GM08714 (cell line): Measurements from ENCODE around the gene OSGIN1.
"Not testable (repeated sequence)": the region's sequence is repeated elsewhere in the genome, so short reads cannot be mapped to it uniquely, and the experiment has no call there.

Experiments
- H3K4me3 ChIP-seq: fragments of 200-500 bp; sonication (Bioruptor generic); 2 replicates; pipeline ENCODE4 v1.5.1; 2014; ENCODE audit warnings: mild to moderate bottlenecking, low read length, inconsistent platforms
- ZNF274 ChIP-seq: IDR thresholded peaks from 2 replicates; pipeline ENCODE4 v1.6.1; 2012; ENCODE audit warnings: mild to moderate bottlenecking, low read depth, low read length

Gene OSGIN1

DNA sequence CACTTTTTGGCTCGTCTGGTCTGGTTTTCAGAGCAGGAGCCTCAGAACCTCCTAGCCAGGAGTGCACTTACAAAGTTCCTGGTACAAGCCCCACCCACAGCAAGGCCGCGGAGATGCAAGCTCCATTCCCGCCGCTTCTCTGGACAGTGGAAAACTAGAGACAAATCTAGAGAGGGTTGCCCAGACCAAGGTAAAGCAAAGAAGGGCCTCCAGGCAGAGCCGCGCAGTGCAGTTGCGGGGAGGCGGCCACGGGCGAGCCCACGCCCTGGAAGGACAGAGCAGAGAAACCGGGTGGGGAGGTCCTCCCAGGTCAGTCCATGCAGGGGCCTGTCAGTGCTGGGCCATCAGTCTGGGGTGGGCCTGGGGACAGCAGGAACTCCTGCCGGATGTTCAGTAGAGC, 11.0 kb upstream of the OSGIN1 start:
- no peak for TF ChIP-seq ZNF274
- H3K4me3 ChIP-seq = no peak overlapping the region

DNA sequence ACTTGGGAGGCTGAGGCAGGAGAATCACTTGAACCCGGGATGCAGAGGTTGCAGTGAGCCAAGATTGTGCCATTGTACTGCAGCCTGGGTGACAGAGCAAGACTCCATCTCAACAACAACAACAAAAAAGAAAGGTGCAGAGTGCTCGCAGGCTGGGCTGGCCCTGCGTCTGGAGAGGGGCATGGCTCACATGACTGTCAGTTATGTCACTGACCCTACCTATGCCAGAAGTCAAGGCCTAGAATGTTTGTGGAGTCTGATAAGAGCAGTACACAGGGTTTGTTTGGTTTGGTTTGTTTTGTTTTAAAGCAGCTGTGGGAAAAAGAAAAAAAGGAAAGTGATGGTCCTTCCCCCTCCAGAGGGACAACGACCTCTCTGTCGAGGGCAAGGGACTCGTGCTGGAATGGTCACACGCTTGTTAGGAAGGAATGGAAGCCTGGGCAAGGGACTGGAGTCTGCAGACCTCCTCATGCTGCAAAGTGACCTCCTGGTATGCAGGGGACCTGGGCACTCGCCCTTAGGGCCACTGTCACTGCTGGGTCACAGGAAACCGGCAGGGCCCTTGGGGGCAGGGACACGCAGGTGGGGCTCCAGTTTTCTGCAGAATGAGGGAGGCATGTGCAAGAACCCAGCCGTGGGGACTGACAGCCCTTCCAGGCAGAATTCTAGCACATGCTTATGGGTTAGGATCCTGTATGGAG, 10.1 kb upstream of the OSGIN1 start:
- TF ChIP-seq ZNF274 = no peak

GRCh38 chr16:83943516-83944050, 9.5 kb upstream of the OSGIN1 start:
- no peak for TF ChIP-seq ZNF274
- no peak overlapping the region for H3K4me3 ChIP-seq

More for the DNA sequence above, 10.1 kb upstream of the OSGIN1 start:
- no peak overlapping the region for H3K4me3 ChIP-seq

DNA sequence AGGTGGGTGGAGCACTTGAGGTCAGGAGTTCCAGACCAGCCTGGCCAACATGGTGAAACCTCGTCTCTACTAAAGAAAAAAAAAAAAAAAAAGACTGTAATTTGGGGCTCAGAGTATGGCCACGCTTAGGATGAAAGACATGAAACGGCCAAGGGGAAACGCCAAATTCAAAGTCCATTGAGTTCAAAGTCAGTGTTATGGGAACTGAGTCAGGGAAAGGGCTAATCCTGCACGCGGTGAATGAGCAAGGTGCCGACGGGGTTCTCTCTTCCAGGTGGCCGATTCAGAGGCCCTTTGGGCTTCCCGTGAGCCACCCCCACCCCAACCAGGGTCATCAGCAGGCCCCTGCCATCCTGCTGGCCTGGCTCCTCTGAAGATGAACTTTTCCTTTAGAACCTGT, 7.5 kb upstream of the OSGIN1 start:
- no peak for TF ChIP-seq ZNF274
- H3K4me3 ChIP-seq = no peak overlapping the region

- no peak for TF ChIP-seq ZNF274
- H3K4me3 ChIP-seq = no peak overlapping the region
Measured at GRCh38 chr16:83946154-83946780, 6.8 kb upstream of the OSGIN1 start.

GRCh38 chr16:83946781-83947566, 6.1 kb upstream of the OSGIN1 start:
- no peak overlapping the region for H3K4me3 ChIP-seq
- TF ChIP-seq ZNF274 = no peak

DNA sequence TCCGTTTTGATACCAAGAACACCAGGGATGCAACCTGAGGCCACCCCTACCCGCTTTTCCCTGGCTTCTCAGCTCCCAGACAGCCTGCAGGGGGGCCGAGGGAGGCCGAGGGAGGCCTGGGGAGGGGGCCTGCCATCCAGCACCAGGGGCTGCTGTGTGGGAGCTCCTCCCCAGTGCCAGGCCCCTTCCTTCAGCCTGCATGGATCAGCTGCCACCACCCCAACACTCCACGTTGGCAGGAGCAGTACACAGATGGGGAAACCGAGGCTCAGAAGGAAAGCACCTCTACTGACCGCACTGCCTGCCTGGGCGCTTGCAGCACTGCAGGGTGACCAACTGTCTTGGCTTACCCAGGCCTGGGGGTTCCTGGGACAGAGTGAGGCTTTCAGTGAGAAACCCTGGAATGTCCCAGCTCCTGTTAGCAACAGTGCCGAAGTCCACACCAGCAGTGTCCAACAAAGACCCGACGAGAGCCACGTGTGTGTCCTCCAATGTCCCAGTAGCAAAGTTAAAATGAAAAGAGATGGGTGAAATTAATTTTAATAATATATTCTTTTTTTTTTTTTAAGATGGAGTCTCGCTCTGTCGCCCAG, 5.3 kb upstream of the OSGIN1 start:
- no peak overlapping the region for H3K4me3 ChIP-seq
- no peak for TF ChIP-seq ZNF274

DNA sequence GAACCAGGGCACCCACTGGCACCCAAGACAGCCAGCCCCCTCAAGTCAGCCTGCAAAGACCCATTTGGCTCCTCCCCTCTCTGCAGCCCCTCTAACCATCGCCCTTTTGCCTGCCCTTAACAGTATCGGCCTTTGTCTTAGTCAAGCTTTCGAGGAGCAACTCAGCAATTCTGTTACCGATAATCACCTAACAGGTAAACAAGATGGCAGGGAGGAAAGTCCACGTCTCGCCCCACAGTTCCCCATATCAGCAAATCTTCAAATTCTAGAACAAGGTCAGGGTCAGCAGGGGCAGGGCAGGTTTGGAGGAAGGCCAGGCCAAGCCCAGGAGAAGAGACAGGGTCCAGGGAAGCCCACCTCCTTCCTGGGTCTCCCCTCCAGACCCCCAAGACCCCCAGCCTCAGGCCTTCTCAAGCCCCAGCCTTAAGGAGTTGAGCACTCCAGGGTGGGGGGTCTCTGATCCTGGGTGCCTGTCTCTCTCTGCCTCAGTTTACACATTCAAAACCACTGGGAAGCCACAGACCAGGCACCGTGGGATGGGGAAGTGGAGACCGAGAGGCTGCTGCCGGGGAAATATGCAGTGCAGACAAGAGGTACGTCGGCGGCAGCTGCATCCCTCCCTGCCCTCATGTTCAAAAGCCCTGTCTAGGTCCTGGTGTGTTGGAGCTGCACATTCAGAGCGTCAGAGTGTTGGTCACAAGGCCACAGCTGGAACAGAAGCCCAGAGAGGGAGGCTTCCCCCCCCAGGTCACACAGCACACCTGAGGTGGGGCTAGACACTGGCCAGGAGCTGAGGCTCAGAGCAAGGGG, 3.9 kb upstream of the OSGIN1 start:
- no peak overlapping the region for H3K4me3 ChIP-seq
- TF ChIP-seq ZNF274 = no peak

DNA sequence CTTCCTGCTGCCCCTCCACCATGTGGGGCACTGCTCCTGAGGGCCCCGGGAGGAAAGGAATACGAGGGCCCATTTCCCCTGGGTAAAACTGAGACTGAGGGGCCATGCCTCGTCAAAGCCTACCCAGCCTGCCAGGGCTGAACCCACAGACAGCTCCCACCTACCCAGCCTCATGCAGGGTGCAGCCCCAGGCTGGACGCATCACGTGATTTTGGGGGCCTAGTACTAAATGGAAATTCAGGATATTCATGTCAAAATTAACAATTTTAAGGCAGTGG, 3.4 kb upstream of the OSGIN1 start:
- H3K4me3 ChIP-seq = no peak overlapping the region
- no peak for TF ChIP-seq ZNF274

DNA sequence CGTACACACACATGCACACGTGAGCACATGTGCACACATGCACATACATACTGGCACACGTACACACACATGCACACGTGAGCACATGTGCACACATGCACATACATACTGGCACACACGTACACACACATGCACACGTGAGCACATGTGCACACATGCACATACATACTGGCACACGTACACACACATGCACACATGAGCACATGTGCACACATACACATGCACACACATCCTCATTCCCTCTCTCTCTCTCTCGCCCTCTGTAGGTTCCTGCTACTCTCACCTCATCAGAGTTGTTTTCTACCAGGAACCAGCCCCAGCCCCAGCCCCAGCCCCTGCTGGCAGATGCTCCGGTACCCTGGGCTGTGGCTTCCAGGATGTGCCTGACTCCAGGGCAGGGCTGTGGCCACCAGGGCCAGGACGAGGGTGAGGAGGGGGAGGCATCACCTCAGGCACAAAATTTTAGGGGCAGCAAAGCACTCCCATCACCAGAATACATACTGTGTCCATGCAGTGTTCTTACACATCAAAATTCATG, 2.1 kb upstream of the OSGIN1 start:
- not testable (repeated sequence) for H3K4me3 ChIP-seq

GRCh38 chr16:83951544-83951943, 1.5 kb upstream of the OSGIN1 start:
- no peak overlapping the region for H3K4me3 ChIP-seq
- TF ChIP-seq ZNF274 = no peak

DNA sequence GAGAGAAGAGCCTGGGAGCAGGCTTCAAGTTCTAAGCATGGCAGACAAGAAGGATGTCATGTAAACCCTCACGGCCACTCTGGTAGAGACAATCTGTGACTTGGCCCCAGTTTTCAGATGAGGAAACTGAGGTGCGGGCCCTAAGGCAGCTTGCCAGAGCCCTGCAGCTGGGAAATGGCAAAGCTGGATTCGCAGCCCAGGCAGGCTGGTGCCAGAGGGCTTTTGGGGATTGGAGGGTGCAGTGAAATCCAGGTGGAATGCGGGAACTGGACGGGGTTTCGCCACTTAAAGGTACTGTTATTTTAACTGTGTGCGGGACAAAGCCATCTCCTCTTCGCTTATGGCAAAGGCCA, 477 bp upstream of the OSGIN1 start:
- TF ChIP-seq ZNF274 = no peak
- no peak overlapping the region for H3K4me3 ChIP-seq

GRCh38 chr16:83953796-83954576, 946 bp downstream of the OSGIN1 start:
- H3K4me3 ChIP-seq = no peak overlapping the region
- no peak for TF ChIP-seq ZNF274
